GM19324 (cell line): ENCODE results near the gene DMP1.
"Not testable (repeated sequence)": the region's sequence is repeated elsewhere in the genome, so short reads cannot be mapped to it uniquely, and the experiment has no call there.

Experiments used
- ATAC-seq: cut with Tn5 transposase; IDR thresholded peaks from one replicate; pipeline ENCODE4 v1.9.1; 2021; ENCODE audit warnings: mild to moderate bottlenecking, moderate library complexity; ENCODE audit not compliant: unreplicated experiment, low FRiP score

DMP1 gene

DNA sequence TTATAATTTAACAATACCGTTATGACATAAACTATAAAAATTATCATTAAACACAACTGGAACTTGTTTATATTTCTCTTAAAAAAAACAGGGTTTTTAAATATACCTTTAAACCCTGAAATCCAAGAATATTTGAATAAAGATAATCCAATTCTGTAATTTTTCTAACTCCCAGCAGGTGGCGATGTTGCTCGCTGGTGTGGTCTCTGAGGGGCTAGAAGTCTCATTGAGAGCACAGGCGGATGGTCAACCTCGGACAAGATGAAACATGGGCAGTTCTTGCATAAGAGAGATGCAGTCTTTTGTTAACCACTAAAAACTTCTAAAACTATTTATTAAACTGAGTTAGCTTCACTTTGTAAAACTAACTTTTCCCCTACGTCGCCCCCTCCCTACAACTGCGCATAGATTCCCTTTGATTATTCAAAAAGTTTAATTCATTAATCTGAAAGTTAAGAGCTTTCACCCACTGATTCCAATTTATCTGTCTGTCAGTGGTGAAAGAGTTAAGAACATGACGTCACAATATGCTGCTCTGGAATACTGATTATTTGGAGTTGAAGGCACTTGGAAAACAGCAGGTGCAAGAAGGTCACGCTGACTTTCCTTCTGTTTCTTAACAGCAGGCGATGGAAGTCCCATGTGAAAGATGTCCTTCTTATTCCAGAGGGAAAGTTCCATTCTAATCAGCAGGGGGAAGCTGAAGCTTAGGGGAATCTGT lies 29.5 kb downstream of the DMP1 start:
- no peak for ATAC-seq

DNA sequence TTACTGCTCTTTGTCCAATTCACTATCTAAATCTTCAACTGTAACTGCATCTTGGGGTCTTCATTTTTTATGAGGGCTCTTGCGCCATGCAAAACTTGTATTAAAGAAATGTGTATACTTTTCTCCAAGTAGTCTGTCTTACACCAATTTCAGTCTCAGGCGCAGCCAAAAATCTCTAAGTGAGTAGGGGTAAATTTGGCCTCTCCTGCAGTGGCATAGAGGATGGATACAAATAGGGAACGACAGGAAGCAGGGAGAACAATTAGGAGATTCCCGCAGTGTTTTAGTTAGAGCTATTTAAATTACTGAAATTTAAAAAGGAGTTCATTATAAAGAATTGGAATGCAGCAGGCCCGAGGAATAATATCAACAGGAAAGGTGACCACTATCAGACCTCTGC lies 30.2 kb downstream of the DMP1 start:
- no peak for ATAC-seq

DNA sequence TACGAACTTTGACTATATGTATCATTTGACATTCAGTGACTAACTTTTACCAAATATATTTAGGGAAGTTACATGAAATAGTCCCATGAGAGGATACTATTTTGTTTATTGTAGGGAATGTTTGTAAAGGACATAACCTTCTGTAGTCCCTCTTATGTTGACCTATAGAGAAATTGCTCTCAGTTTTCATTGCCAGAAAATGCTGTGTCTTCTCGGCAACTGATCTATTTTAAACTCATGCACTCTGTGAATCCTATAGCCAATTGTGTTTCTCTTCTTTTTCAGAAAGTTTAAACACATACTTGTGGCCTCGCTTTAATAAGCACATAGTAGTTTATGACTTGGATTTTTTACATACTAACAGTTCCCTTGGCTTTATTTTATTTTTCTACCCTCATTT lies 38.2 kb downstream of the DMP1 start:
- ATAC-seq: no peak

DNA sequence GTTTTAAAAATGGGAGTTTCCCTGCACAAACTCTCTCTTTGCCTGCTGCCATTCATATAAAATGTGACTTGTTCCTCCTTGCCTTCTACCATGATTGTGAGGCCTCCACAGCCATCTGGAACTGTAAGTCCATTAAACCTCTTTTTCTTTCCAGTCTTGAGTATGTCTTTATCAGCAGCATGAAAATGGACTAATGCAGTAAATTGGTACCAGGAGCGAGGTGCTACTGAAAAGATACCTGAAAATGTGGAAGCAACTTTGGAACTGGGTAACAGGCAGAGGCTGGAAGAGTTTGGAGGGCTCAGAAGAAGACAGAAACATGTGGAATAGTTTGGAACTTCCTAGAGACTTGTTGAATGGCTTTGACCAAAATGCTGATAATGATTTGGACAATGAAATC lies 40.9 kb downstream of the DMP1 start:
- not testable (repeated sequence) for ATAC-seq

DNA sequence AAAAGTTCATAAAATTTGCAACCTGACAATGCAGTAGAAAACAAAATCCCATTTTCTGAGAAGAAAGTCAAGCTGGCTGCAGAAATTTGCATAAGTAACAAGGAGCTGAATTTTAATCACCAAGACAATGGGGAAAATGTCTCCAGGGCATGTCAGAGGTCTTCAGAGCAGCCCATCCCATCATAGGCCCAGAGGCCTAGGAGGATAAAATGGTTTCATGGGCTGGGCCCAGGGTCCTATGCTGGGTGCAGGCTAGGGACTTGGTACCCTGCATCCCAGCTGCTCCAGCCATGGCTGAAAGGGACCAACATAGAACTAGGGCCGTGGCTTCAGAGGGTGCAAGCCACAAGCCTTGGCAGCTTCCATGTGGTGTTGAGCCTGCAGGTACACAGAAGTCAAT lies 42.0 kb downstream of the DMP1 start:
- ATAC-seq: not testable (repeated sequence)

DNA sequence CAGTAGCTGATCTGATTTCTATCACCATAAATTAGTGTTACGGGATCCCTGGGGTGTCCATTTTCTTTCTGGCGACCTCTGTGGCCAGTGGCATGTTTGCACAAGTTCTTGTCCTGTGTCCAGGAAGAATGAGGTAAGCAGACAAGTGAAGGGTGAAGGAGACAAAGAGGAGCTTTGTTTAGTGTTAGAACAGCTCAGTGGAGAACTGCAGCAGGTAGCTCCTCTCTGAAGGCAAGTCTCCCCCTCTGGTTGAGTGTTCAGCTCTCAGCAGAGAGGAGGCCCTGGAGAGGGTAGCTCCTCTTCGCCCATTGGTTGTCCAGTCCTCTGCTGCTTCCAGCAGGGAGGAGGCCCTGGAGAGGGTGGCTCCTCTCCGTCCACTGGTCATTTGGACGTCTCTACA lies 47.2 kb downstream of the DMP1 start:
- no peak for ATAC-seq

DNA sequence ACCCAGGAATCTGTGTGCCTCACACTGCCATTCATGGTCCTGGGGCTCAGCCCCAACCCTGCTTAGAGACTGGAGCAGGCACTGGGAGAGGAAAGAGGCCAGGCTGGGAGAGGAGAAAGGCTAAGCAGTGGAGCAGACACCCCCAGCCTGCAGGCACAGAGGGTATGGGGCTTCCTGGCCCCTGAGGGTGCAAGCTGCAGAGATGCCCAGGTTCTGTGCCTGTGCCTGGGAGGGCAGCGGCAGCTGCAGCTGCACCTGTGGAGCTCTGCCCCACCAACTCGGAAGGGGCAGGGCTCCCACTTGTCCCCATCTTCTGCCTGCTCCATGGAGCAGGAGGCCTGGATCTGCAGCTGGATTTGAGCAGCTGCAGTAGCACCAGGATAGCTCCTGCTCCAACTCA lies 47.9 kb downstream of the DMP1 start:
- no peak for ATAC-seq

DNA sequence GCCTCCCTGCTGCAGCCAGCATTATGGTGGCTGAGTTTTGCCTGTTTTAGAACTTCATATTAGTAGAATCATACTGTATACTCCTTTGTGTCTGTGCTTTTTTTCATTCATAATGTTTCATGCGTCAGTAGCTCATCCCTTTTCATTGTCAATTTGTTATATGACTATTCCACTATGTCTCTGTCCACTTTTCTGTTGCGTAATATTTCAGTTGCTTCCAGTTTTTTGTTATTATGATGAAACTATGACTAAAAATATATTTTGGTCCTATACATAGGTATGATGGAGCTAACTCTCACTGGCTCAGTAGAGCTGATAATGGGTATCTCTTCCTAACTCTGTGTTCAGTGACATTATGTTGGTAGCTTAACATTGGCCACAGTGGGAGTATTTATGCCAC lies 48.3 kb downstream of the DMP1 start:
- ATAC-seq: no peak

DNA sequence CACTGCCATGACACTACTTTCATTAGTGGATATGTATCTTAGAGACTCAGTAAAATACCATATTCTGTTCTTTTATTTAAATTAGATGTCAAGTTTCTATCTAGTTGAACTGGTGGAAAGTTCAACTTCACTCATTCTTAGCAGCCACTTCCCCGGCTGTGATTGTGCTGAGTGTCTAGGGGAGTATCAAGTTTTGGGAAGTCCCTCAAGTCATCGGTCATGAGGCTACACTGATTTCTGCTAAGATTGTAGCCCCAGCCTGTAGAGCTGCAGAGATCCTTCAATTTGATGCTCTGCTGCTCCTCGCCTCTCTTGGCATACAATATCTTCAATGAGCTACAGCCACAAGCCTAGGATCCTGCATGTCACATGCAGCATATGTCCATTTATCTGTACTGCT lies 53.9 kb downstream of the DMP1 start:
- no peak for ATAC-seq

DNA sequence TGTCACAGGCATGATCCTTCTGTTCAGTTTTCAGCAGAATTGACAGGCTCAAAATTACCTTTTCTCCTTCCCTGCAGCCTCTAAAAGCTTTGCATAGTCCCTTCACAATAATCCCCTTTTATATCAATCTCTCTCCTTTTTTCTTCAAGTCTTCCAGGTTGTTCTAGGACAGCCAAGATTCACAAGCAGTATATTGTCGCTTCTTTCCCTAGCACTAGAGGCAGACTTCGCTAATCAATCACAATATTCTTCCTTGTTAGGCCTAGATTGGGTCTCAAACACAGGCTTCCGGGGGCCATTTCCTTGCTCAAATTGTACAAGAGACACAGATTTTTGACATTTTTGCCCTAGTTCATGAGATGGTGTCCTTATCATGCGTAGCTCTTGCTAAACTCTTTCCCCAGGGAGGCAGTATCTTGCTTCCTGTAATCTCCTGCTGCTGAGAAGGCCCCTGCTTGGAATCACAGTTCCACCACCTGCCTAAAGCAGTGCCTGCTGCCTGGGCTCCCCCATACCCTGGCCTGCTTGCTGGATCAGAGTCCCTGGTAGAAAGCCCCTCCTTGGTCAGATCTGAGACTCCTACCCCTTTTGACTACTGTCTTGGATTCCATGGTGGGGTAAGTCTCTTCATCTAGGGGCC lies 57.3 kb downstream of the DMP1 start:
- ATAC-seq: no peak
